Stimulated activated CD8-positive, alpha-beta memory T cell treated with anti-CD3 and anti-CD28 coated beads, Interleukin-15, amount 100 ng/mL, for 24 hours (primary cell): ENCODE measurements around the gene RIMS3.
"Not testable (repeated sequence)": the region's sequence is repeated elsewhere in the genome, so short reads cannot be mapped to it uniquely, and the experiment has no call there.

ENCODE experiments used
- DNase-seq: peaks from one replicate; pipeline ENCODE4 v3.0.0-alpha.2; 2020; ENCODE audit warnings: low read depth

The RIMS3 gene

DNA sequence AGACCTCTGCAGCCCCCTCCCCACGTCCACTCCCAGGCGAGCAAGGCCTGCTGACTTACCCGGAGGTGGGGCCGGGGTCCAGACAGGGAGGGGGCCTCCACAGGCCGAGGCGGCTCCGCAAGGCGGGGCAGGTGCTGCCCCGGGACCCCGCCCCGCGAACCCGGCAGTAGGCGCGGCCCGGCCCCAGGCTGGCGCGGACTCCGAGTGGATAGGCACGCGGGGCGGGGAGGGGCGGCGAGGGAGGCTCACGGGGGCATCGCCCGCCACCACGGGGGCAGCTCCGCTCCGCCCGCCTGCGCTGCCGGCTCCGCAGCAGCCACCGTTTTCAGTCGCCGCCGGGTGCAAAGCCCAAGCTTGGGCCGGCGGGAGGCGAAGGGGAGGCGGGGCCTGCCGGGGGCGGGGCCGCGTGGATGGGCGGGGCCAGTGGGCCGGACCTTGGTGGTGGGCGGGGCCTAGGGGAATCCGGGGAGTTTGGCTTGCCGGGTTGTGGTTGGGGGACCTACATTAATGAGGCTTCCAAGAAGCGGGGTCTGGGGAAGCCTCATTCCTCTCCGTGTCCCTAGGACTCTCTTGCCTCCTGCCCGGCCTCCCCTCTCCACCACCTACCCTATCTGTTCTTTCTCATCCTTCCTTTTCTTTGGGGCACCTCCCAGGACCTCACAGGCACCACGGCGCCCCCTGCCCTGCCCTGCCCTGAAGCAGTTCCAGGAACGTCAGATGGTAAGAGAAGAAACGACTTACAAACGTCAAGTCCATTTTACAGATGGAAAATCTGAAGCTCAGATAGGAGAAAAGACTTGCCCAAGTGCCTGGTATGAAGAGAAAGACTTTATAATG is at the start of gene RIMS3:
Gene RIMS3 (minus strand): TSS at position 348 of the 837 bp plus-strand sequence. CDS start 23,757 bp downstream, outside the sequence.
- DNase-seq, result peak; percentile 84

DNA sequence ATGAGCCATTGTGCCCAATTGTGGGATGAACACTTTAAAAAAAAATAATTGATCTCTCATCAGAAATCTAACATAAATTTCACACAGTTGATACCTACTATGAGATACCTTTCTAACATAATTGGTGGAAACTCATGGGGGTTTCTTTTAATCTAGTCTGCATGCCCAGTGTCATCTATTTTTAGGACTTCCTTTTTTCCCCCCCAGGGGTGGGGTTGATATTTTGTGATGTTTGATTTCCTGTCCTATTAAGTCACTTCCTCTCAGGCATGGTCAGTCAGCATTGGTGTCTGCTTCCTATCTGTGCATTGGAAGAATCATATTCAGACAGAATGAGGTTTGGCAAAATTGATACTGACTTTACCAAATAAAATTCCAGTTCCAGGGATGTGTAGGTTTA is 47.5 kb upstream of the RIMS3 start:
- no peak for DNase-seq

DNA sequence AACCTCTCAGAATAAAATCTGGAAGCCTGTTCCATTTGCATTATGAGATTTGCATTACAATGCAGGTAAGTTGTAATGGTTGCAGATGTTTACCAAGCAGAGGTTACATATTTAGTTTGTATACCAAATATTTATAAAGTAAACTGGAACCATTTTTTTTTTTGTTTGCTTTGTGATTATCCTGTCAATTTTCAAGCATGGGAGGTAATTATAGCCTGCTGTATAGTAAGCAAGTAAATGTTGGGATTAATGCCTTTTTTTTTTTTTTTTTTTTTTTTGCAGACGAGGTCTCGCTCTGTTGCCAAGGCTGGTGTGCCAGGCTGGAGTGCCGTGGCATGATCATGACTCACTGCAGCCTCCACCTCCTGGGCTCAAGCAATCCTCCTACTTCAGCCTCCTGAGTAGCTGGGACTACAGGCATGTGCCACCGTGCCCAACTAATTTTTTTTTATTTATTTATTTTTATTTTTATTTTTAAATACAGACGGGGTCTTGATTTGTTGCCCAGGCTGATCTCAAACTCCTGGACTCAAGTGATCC is 47.0 kb upstream of the RIMS3 start:
- DNase-seq, result no peak

DNA sequence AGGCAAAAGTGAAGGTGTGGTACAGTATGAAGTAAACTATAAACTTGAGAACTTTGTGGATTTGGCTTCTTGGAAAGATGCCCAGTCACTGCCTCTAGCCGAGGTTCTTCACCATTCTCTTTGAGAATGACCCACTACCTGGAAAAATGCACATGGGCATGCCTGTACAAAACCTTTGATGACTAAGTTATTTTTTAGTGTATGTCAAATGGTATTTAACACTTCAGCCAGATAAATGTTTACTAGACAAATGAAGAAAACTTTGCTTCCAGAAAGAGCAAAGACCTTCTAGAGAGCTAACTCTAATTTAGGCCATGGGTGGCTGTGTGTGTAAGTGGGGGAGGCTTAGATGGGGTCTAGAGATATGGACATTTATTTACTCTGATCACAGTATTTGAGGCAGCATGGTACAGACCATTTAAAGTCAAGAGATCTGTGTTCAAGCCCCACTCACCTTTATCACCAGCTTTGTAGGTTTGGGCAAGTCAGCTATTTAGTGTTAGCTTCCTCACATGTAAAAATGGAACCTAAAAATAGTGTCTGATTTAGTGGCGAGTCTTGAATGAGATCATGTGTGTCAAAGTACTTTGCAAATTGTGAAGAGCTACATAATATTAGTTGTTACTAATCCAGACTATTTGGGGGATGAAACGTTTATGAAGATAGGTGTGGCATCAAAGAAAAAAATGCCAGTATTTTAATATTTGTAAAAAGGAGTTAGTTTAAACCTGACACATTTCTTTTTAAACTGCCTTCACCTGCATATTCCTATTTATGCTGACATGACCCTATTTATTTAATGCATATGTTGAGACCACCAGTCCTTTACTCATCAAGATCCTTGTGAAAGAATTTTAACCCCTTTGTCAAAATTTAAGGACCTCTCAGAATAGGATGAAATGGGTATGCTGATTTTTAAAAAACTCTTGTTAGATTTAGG is 46.3 kb upstream of the RIMS3 start:
- no peak for DNase-seq

DNA sequence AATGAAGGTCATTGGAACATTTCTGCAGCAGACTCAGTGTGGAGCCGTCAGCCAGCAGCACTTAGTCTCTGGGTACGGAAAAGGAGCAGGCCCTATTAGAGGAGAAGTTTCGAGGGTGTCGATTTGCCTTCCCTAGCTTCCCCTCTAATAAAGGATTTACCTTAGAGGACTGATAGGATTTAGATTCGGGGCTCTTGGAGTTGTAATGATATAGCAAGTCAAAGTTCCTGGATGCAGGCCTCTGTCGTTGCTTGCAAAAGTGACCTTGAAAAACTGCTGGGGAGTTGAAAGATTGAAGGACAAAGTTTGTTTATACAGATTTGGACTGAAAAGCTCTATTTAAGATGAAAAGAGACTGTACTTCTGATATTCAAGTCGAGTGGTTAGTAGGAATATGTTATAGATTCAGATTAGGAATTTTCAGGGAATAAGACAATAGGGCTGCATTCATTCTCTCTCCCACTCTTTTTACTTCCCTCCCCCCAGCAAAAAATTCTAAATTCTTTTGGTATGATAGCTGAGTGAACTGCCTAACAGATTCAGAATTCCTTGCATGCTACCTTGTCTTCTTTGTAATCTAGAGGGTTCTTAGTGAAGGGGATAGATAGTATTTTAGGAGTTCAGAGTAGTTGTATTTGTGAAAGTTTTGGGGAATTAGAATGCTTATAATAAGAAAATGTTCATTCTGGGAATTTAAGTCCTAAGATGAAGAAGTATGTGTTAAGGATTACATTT is 45.3 kb upstream of the RIMS3 start:
- no peak for DNase-seq

DNA sequence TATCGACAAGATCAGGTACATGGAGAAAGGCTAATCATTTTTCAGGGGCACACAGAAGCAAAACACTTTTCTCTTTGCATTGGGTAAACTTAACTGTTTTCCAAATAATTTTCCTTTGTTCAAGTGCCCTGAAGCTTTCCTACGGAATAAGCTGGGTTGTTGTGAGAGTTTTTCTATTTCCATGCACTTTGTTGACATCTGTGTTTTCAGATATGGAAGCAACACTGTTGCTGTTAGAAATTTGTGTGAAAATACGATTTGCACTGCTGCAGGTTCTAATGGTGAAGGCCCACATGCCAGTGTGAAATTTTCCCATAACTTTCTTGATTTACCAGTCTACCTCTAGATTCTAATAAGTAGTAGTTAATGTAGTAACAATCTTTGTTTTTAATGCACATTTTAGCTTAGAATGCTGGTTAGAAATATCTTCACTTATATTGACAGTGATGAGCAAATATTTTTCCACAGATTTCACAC is 44.4 kb upstream of the RIMS3 start:
- no peak for DNase-seq

DNA sequence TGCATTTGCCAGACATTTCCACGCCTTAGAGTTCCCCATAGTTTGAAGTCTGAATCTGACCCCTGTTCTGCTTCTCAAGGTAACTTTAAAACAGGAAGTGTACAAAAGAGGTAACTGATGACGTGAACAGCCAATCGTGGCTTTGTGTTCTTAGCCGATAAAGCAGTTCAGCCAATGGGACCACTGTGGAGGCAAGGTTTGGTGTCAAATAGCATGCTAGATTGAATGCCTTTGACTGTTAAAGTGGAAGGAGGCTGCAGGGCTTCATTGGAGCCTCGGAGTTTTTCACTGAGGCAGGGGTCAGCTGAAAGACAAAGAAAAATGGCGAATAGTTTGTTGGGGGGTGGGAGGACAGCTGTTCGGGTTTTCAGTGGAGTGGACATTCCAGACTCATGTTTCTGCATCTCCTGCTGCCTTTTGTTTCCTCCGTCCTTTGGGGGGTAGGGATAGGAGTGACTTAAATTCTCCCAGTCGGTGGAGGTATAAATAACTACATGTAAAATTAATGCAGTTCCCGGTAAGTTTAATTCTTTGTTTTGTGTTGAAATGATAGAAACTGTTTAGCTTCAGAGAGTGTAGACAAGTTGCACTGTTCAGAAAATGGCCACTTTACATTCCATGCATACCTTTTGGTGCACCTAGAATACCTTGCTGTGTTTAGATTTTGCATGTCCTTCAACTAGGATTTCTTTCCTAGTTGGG is 43.8 kb upstream of the RIMS3 start:
- peak; percentile 9 for DNase-seq

DNA sequence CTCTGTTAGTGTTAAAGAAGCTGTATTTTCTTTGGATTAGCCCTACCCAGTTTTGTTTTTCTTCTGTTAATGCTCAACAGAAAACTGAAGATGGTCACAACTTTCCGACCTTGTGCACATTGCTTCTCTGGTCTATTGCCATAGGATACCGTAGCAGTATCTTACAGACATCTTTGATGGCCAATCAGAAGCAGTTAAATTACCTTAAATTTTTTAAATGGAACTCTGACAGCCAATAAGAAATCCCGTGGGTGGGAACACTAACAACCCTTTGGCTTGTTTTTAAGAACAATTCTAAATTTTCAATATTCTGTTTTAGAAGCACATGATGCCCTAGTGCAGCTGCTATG is 43.2 kb upstream of the RIMS3 start:
- no peak for DNase-seq

DNA sequence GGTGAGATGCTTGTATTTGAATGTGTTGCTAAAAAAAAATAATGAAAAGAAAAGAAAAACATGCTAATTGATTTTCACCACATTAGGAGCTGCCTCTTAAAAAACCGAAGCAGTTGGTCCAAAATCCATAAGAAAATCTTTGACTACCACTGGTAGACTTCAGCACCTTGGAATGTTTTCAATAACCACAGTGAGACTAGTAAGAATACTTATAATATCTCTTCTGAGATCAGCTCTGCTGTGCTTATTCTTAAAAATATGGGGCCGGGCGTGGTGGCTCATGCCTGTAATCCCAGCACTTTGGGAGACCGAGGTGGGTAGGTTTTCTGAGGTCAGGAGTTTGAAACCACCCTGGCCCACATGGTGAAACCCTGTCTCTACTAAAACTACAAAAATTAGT is 41.1 kb upstream of the RIMS3 start:
- no peak for DNase-seq

DNA sequence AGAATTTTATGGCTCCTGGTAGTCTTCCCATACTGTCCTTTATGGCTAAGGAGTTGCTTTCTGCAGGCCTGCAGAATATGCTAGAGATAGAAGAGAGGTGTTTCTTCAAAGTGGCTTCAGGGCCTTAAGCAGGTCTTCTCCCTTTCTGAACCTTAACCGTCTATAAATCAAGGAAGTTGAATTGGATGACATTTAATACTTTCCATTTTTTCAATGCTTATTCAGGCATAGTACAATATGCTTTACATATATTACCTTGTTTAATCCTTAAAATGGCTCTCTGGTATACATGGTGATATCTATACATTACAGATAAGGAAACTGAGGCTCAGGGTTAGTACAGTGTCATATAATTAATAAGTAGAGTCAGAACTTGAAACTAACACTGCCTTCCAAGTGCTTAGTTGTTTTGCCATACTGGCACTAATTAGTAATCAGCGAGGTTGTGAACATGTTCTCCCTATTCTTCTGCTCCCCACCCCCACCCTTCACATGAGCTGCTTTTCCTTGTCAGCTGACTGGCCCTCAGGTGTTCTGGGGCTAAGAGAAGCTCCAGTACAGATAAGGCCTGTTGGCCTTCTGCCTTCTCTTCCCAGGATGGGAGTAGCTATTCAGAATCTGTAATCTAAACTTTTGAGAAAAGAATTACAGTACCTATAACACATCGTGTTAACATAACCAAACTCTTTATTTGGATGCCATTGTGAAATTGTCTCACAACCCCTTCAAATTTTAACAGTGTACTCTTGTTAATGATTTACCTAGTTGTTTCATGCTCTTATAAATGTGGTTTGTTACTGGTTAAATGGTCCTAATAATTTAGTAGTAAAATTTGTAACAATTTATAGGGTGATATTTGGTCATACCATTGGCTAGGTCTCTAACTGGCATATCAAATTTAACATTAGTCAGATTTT is 39.6 kb upstream of the RIMS3 start:
- no peak for DNase-seq

DNA sequence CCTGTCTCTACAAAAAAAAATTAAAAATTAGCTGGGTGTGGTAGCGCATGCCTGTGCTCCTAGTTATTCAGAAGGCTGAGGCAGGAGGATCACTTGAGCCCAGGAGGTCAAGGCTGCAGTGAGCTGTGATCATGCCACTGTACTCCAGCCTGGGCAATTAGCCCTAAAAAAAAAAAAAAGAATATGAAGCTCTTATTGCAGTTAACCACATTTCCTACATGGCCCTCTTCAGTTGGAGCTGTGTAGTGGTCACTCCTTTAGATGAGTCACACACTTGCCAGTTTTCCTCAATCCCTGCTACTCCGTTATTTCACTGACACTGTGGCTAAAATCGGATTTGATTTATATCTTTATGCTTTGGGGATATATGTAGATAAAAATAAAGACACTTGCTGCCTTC is 37.8 kb upstream of the RIMS3 start:
- no peak for DNase-seq

DNA sequence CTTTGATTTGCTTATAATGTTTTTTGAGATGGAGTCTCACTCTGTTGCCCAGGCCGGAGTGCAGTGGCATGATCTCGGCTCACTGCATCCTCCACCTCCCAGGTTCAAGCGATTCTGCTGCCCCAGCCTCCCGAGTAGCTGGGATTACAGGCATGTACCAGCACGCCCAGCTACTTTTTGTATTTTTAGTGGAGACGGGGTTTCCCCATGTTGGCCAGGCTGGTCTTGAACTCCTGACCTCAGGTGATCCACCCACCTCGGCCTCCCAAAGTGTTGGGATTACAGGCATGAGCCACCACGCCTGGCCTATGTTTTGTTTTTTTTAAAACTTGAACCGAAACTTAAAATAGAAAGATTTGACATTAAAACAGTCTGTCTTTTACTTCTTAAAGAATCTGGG is 37.3 kb upstream of the RIMS3 start:
- not testable (repeated sequence) for DNase-seq

DNA sequence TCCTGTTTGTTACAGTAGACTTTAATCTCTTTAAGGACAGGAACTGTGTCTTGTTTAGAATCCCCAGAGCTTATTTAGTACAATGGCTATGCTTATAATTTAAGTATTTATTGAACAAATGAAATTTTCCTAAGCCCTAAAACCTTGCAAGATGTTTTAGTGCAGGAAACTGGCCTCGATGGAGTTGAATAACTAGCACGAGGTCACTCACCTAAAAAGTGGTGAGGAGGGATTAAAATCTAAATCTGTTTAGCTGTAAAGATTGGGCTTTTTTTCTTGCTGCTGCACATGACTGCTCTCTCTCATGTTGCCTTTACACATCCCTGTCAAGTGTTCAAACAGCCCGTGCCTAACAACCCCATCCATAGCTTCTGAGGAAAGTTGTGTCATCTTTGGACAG is 36.2 kb upstream of the RIMS3 start:
- no peak for DNase-seq

DNA sequence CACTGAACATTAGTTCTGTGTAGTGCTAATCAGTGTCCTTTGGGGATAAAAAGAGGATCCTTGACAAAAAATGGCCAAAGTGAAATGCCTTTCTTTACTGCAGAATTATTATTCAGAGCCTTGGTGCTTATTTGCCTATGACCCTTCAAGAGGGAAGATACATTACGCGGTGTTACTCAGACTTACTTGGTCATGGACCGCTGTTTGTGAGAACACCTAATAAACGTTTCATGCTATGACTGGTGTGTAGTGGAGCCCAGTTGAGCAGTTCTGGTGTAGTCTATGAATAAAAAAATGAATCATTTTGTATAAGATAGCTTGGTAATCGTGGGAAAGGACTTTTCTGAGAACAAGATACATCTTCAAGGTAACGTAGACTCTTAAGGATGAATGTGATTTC is 34.3 kb upstream of the RIMS3 start:
- DNase-seq, result no peak

DNA sequence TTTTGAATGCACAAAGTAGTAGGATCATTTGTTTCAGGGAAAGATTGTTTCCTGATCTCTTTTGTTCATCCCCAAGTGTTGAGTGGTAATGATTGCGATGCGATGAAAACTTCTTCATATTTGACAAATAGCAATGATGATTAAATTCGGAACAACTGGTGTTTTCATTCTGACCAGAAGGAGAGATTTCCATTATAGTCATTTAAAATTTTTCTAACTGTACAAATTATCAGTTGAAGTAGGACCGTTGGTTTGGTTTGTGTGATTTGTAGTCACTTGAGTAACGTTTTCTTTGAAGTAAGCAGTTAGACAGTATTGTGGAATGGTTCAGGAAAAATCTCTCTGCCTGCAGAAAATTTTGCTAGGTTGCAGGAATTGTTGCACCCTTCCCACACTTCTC is 32.0 kb upstream of the RIMS3 start:
- no peak for DNase-seq

DNA sequence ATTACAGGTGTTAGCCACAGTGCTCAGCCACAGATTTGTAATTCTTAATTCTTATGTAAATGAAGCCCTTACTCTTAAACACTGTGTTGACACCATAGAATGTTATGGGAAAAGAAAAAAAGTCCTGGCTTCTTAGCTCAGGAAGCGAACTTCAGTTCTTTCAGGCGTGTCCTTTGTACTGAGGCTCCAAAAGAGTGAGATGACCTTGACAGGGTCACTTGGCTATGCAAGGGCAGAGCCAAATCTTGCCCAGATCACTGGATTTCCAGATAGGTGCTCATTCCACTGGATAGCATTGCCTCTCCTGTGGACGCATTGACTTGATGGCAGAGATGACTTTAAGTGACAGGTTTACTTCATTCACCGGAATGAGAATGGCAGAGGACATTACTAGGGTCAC is 30.8 kb upstream of the RIMS3 start:
- DNase-seq, result no peak

DNA sequence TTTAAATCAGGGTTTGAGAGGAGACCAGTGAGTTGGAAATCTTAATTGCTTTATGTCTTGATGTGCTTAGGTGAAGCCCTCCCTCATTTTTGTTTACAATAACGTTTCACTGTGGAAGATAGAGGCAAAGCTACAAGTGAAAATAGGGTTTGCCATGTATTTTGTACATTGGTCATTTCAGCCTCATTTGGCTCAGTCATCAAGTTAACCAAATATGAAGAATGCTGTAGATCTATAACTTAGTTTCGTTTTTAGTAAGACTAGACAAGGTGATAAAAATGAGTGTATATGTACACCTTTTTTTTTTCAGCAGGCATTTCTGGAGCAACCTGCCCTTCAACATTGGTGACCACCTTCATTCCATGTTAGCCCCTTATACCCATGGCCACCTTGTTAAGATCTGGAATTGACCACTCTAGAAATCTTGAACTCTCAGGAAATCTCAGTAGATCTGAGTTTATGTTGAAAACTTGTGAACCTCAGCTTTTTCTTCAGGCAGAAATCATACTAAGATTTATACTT is 28.9 kb upstream of the RIMS3 start:
- DNase-seq, result no peak

DNA sequence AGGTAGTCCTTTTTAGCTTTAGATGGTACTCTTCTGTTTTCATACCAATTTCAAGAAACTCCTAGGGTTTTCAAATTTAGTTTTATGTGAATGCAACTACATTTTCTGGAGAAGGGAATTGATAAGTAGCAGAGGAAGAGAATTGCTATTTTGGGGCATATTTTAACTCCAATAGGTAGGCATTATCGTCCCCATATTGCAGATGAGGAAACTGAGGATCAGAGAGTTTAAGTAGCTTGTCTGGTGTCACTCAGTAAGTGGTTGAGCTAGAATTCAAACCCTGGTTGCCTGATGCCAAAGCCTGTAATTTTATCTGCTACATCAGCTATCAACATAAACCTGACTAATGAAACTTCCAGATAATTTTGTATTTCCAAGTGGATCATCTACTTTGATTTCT is 27.9 kb upstream of the RIMS3 start:
- DNase-seq, result no peak

DNA sequence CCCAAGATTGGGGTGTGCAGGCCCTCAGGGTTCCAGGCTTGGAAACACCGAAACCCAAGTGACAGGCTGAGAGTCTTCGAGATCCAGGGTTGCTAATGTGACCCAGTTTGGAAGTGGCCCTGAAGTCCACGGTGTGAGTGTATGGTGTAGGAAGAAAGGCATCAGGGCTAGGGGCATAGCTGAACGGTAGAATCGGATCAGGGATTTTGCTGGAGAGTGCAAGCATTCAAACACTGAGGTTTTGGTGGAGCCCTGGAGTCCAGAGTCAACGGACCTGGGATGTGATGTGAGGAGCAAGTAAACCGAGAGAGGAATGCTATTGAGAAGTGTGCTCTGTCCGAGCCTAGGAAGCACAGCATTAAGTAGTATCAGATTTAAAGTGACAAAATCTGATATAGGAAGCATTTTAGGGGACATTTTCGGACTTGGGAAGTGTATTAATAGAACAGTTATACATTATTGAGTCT is 27.0 kb upstream of the RIMS3 start:
- DNase-seq, result no peak
